ENCODE measurements around the gene NOTCH4.

Gene NOTCH4

GRCh38 chr6:32247401-32247800 lies 23.5 kb upstream of the NOTCH4 start:
- POLR2A ChIA-PET: no interaction called here
- TF ChIP-seq ZNF530 (tag by site-specific recombination; IDR thresholded peaks at IDR 0.05; ENCODE audit: low read depth): no peak
- TF ChIP-seq SCRT2 (tag by site-specific recombination; IDR thresholded peaks at IDR 0.05): 0 out of 2 replicates have a peak, but pooled peaks have one; percentile 29
- Histone ChIP-seq H3K27ac (ENCODE audit: extremely low read depth, low read depth, low read length) (no peak overlapping the region), H3K9me3 (ENCODE audit: control insufficient read depth, insufficient read depth, low read depth, low read length) (no peaks in the 10 kb centered on the region), H3K36me3 (ENCODE audit: control insufficient read depth in 2 of 2, insufficient read depth in 1 of 2, low read length in 2 of 2) (no peaks in the 10 kb centered on the region), H3K4me3 (ENCODE audit: low read depth, low read length) (no peak overlapping the region), H3K4me1 (ENCODE audit: control insufficient read depth, insufficient read depth, low read length) (no peaks in the 10 kb centered on the region)
- CTCF ChIA-PET: interaction anchor here (0.6 to 4.6 kb wide), 2 partner anchors 7 to 191 kb away, joined by 3 to 60 read pairs; no protein-coding TSS in a partner anchor

- POLR2A ChIA-PET: interaction anchor here (1.4 kb wide), 1 partner anchor 128 kb away, joined by 3 read pairs; no protein-coding TSS in a partner anchor
- H3K27ac ChIP-seq (ENCODE audit: extremely low read depth, low read depth, low read length): no peak overlapping the region
- CTCF ChIA-PET: interaction anchor here (0.6 to 4.6 kb wide), 41 partner anchors 10 to 1615 kb away, joined by 3 to 60 read pairs (median 4); partner anchors contain the start of gene GPSM3
- no peaks in the 10 kb centered on the region for H3K9me3 ChIP-seq (ENCODE audit: control insufficient read depth, insufficient read depth, low read depth, low read length)
- H3K4me1 ChIP-seq (ENCODE audit: control insufficient read depth, insufficient read depth, low read length): no peaks in the 10 kb centered on the region
- no peak overlapping the region for H3K4me3 ChIP-seq (ENCODE audit: low read depth, low read length)
- H3K36me3 ChIP-seq (ENCODE audit: control insufficient read depth in 2 of 2, insufficient read depth in 1 of 2, low read length in 2 of 2): no peaks in the 10 kb centered on the region
- peak; percentile 56 for TF ChIP-seq ZEB2 (tag by site-specific recombination; IDR thresholded peaks at IDR 0.05)
- TF ChIP-seq, protein P1, sequence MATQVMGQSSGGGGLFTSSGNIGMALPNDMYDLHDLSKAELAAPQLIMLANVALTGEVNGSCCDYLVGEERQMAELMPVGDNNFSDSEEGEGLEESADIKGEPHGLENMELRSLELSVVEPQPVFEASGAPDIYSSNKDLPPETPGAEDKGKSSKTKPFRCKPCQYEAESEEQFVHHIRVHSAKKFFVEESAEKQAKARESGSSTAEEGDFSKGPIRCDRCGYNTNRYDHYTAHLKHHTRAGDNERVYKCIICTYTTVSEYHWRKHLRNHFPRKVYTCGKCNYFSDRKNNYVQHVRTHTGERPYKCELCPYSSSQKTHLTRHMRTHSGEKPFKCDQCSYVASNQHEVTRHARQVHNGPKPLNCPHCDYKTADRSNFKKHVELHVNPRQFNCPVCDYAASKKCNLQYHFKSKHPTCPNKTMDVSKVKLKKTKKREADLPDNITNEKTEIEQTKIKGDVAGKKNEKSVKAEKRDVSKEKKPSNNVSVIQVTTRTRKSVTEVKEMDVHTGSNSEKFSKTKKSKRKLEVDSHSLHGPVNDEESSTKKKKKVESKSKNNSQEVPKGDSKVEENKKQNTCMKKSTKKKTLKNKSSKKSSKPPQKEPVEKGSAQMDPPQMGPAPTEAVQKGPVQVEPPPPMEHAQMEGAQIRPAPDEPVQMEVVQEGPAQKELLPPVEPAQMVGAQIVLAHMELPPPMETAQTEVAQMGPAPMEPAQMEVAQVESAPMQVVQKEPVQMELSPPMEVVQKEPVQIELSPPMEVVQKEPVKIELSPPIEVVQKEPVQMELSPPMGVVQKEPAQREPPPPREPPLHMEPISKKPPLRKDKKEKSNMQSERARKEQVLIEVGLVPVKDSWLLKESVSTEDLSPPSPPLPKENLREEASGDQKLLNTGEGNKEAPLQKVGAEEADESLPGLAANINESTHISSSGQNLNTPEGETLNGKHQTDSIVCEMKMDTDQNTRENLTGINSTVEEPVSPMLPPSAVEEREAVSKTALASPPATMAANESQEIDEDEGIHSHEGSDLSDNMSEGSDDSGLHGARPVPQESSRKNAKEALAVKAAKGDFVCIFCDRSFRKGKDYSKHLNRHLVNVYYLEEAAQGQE (tag by site-specific recombination; IDR thresholded peaks at IDR 0.05): 0 out of 2 replicates have a peak, but pooled peaks have one; percentile 9
- TF ChIP-seq ZSCAN30 (tag by site-specific recombination; IDR thresholded peaks at IDR 0.05): no peak; the same call in 1 of the 2 replicates
- peak; percentile 98 for TF ChIP-seq PATZ1 (tag by site-specific recombination; IDR thresholded peaks at IDR 0.05)
- no peak for TF ChIP-seq ZNF266 (tag by site-specific recombination; IDR thresholded peaks at IDR 0.05; ENCODE audit: low read depth)
- peak; percentile 87 for TF ChIP-seq CTCF (tag by site-specific recombination; IDR thresholded peaks at IDR 0.05)
- TF ChIP-seq ZNF76 (tag by site-specific recombination; IDR thresholded peaks at IDR 0.05; ENCODE audit: borderline replicate concordance, low read depth): no peak
- TF ChIP-seq ZNF184 (tag by site-specific recombination; IDR thresholded peaks at IDR 0.05): no peak
- TF ChIP-seq ZBTB20 (tag by site-specific recombination; IDR thresholded peaks at IDR 0.05): peak; percentile 34; the same call in 1 of the 2 replicates
- TF ChIP-seq ZNF174 (tag by site-specific recombination; IDR thresholded peaks at IDR 0.05): no peak
- no peak for TF ChIP-seq ZNF488 (tag by site-specific recombination; IDR thresholded peaks at IDR 0.05)
- TF ChIP-seq ZNF530 (tag by site-specific recombination; IDR thresholded peaks at IDR 0.05; ENCODE audit: low read depth): no peak
- no peak for TF ChIP-seq KLF7 (tag by site-specific recombination; IDR thresholded peaks at IDR 0.05; ENCODE audit: borderline replicate concordance)
- TF ChIP-seq ZFP69B (tag by site-specific recombination; IDR thresholded peaks at IDR 0.05): peak; percentile 93
- peak; percentile 28; the same call in 1 of the 2 replicates for TF ChIP-seq ZNF501 (tag by site-specific recombination; IDR thresholded peaks at IDR 0.05)
- TF ChIP-seq, protein P2, sequence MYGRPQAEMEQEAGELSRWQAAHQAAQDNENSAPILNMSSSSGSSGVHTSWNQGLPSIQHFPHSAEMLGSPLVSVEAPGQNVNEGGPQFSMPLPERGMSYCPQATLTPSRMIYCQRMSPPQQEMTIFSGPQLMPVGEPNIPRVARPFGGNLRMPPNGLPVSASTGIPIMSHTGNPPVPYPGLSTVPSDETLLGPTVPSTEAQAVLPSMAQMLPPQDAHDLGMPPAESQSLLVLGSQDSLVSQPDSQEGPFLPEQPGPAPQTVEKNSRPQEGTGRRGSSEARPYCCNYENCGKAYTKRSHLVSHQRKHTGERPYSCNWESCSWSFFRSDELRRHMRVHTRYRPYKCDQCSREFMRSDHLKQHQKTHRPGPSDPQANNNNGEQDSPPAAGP (tag by site-specific recombination; IDR thresholded peaks at IDR 0.05): 0 out of 2 replicates have a peak, but pooled peaks have one; percentile 26
- TF ChIP-seq ZNF157 (tag by site-specific recombination; IDR thresholded peaks at IDR 0.05): no peak
- TF ChIP-seq TCF7L2 (IDR thresholded peaks at IDR 0.05; ENCODE audit: borderline replicate concordance, low read depth, low read length): no peak
- no peak for TF ChIP-seq SP3 (tag by site-specific recombination; IDR thresholded peaks at IDR 0.05)
- no peak for TF ChIP-seq ZNF133 (tag by site-specific recombination; IDR thresholded peaks at IDR 0.05)
- TF ChIP-seq ZNF37A (tag by site-specific recombination; IDR thresholded peaks at IDR 0.05): no peak
These were observed 21.1 kb upstream of the NOTCH4 start for GRCh38 chr6:32244946-32245398.

Measured in HEK293 (cell line).